OCI-LY1 (cell line): Measurements from ENCODE around the gene ZNF710.

Experiments
- EZH2 ChIP-seq: fragments of 200-600 bp; sonication (generic), shearing (Covaris generic); IDR thresholded peaks from 2 replicates; pipeline ENCODE4 v1.8.0; 2017; ENCODE audit warnings: borderline replicate concordance, mixed run types, mild to moderate bottlenecking, antibody characterized with exemption, low read length, moderate library complexity, mixed read lengths
- TF ChIP-seq, protein P1 (sequence below): fragments of 200-600 bp; sonication (generic), shearing (Covaris generic); IDR thresholded peaks from 2 replicates; pipeline ENCODE4 v1.5.1; 2017; ENCODE audit warnings: mild to moderate bottlenecking, antibody characterized with exemption, low read length, moderate library complexity, mixed read lengths

DNA sequence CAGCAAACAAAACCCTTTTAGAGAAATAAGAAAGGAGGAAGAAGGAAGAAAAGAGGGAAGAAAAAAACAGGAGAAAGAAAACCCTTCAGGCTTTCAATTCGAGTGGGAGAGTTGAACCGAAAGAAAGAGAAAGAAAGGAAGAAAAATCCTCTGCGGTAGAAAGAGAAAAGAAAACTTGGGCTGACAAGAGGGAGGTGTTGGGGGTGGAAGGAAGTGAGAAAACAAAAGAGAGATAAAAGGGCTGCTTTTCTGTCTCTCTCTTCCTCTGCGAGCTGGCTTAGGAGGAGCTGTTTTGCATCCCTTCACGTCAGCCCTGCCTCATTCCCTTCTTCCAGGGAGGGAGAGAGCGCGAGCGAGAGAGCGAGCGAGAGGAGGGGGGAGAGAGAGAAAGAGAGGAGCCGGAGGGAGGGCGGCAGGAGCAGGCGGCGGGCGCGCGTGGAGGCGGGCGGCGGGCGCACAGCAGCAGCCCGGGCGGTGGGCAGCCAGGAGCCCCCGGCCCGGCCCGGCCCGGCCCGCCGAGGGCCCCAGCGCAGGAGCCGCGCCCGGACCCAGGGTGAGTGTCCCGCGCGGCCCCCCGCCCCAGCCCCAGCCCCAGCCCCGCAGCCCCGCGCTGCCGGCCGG is at the start of gene ZNF710:
- TF ChIP-seq, protein P1, sequence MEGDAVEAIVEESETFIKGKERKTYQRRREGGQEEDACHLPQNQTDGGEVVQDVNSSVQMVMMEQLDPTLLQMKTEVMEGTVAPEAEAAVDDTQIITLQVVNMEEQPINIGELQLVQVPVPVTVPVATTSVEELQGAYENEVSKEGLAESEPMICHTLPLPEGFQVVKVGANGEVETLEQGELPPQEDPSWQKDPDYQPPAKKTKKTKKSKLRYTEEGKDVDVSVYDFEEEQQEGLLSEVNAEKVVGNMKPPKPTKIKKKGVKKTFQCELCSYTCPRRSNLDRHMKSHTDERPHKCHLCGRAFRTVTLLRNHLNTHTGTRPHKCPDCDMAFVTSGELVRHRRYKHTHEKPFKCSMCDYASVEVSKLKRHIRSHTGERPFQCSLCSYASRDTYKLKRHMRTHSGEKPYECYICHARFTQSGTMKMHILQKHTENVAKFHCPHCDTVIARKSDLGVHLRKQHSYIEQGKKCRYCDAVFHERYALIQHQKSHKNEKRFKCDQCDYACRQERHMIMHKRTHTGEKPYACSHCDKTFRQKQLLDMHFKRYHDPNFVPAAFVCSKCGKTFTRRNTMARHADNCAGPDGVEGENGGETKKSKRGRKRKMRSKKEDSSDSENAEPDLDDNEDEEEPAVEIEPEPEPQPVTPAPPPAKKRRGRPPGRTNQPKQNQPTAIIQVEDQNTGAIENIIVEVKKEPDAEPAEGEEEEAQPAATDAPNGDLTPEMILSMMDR, result no peak
- no peak for TF ChIP-seq EZH2
